Activated T-cell treated with anti-CD3 and anti-CD28 coated beads for 4 hours (primary cell): ENCODE results near the gene VASN.

Experiments used
- DNase-seq: peaks from one replicate; pipeline ENCODE4 v3.0.0-alpha.2; 2020

The VASN gene

DNA sequence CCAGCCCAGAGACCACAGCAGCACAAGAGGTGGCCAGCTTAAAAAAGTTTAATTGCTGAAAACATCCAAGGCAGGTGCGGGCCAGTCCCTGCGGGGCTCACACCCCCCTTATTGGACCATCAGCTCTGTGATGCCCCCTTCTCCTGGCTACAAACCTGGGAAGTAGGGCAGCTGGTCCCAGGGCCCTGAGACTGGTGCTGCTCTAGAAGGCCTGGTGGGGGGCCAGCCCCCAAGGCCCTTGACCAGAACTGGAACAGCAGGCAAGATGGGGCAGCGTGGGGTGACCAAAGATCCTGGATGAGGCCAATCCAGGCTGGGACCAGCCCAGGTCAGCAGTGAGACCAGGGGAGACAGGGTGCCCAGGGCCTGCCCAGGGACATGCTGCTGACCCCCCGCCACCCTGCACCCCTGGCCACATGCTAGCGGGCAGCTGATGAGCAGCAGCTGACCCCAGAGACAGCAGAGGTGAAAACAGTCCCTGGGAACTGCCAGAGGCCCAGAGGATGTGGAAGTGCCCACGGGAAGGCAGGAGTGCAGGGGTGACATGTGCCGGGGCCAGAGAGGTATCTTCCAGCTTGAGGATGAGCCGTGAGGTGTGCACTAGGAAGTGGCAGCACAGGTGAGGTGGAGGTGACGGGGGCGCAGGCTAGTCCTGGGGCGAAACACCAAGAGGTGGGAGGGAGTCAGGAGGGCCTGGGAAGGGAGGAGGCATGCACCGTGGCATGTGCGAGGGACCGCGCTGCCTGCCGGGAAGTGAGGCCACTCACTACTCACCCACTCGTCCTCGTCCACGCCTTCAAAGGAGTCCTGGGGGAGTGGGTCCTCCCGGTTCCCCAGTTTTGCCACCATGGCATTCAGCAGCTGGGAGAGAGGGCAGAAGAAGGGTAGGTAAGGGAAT lies 16.9 kb upstream of the VASN start:
- no peak for DNase-seq

DNA sequence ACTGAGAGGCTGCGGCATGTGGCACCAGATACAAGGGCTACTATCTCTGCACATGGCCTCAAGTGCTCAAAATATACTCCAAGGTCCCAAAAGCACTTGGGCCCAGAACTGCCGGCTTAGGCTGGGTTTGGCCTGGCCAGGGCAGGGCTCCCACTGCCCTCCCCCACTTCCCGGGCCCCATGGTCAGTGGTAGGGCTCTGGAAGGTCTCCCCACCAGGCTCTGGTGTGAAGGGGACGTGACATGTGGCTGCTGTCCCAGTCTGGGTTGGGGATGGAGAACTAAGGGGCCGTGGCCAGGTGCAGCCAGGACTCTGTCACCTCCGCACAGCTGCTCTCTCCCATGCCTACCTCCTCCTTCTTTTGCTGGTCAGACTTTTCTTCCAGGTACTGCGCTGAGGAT lies 14.8 kb upstream of the VASN start:
- no peak for DNase-seq

DNA sequence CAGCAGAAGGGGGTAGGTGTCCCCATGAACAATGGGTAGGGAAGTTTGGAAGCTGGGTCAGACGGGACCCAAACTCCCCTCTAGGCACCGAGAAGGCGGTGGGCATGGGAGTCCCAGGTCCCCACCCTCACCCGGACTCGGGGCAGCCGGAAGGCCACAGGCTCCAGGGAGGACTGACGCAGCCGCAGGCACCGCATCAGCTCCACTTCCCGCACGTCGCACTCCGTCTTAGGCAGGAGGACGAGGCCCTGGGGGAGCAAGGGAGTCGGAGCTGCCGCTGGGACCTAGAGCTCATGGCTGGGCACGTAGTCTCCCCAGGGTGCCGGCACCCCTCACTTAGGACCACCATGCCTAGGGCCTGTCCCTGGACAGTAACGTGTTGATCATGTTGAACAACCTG lies 13.4 kb upstream of the VASN start:
- DNase-seq = no peak

DNA sequence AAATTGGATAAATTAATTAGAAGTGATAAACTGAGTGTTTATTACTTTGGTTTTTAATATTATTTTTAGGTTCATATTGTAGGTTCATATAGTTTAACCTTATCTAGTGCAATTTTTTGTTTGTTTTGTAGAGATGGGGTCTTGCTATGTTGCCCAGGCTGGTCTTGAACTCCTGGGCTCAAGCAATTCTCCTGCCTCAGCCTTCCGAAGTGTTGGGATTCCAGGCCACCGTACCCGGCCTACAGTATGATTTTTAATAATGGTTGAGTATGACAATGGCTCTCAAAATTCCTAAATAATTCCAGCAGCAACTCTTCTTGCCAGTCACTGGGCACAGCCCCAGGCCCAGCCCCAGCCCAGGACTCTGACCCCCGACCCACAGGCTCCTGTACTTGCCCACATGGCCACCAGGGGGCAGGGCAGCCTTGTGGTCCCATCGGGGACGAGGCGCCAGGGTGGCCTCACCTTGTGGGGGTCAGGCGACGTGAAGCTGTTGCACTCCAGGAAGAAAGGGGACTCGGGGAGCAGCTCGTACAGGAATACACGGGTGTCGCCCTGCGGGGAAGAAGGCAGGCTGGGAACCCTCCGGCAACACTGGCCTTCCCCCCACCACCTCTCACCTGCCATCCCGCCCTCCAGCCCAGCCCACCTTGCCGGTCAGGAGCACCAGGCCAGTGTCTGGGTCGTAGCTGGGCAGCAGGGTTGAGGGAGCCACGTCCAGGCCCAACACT lies 12.7 kb upstream of the VASN start:
- DNase-seq = peak; percentile 64

DNA sequence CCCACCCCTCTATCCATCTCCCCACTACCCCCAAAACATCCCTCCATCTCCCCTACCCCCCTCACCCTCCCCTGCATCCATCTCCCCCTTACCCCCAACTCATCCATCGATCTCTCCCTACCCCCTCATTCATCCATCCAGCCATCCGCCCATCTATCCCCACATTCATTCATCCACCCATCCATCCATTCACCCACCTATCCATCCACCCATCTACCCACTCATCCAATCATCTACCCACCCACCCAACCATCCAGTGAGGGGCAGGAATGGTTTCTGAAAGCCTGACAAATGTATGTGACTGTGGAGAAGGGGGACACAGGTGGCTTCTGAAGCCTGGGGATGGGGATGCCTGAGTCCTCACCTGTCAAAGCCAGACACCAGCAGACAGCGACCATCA lies 11.7 kb upstream of the VASN start:
- DNase-seq = no peak

DNA sequence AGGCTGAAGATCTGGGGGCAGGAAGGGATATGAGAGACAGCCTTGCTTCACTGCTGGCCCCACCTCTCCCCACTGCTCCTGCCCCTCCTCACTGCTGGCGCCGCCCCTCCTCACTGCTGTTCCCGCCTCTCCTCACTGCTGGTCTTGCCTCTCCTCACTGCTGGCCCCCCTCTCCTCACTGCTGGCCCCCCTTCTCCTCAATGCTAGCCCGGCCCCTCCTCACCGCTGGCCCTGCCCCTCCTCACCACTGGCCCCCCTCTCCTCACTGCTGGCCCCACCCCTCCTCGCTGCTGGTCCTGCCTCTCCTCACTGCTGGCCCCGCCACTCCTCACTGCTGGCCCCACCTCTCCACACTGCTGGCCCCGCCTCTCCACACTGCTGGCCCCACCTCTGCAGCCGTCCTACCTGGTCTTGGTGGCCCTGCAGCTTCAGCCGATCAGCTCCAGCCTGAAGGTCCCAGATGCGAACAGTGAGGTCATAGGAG lies 11.1 kb upstream of the VASN start:
- DNase-seq = no peak

DNA sequence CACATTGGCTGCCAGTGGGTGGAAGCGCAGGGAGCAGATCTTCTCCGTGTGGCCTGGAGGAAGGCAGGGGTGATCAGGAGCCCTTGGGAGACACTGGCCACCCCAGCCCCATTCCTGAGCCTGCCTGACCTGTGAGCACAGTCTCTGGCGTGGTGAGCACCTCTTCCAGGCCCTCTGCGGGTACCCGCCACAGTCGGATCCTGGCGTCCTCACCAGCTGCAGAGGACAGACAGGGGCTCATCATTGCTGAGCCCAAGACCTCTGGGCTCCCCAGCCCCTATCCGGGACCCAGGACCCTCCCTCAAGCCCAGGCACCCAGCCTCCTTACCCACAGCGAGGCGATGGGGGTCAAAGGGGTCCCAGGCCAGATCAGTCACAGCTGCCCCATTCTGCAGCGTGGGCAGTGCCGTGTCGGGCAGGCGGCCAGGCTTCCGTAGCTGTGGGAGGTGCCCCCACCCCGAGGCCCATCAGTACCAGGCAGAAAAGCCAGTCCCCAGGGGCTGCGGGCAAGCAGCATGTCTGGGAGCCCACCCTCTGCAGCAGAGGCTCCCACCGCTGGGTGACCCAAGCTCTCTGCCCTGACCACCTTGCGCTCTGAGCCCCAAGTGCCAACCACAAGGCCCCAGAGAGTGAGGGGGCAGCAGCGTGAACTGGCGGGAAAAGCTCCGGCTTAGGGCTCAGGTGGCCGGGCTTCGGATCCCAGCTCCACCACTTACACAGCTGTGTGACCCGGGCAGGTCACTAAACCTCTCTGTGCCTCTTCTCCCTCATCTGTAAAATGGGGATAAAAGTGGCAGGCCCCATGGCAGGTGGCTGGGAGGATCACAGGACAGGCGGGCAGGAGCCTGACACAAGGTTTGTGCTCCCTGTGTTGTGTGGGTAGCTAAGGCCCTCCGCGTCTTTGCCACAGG lies 10.4 kb upstream of the VASN start:
- no peak for DNase-seq

DNA sequence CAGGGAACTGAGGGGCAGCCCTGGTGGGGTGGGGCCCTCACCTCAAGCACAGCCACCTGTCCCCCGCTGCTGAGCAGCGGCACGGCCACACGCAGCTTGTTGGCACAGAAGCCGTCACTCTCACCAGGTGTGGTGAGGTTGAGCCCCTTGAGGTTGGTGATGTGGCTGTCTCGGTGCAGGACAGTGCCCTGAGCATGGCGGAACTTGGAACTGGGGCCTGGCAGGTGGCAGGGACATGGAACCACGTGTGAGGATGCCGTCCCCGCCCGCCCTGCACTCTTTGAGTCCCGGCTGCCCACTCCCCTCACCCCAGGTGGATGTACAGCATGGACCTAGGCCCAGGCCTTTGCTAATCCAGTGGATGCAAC lies 9.7 kb upstream of the VASN start:
- no peak for DNase-seq

DNA sequence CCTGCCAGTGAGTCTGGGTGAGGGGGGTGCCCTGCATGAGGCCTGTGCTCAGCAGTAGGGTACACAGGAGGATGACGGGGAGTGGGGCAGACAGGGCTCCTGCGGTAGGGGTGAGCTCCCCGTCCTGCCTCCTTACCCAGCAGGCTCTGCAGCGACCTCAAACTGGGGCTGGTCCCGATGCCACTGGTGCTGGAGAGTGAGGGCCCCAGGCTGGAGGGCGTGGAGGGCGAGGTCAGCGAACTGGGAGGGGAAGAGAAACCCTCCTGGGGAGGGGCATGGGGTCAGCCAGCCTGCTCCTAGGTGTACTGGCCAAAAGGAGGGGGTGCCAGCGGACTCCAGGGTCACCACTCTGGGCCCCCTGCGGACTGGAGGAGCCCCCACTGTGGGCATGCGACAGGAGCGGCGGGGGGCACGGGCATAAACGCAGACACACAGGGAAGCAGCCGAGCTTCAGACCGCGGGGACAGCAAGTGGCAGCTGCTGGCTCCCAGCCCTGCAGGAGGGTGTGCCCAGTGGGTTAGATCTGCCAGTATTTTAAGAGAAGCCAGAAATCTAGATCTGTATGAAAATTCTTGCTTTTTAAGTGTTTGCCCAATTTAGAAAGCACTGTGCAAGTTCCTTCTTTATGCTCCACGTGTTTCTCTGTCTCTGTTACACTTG lies 9.0 kb upstream of the VASN start:
- DNase-seq = no peak

DNA sequence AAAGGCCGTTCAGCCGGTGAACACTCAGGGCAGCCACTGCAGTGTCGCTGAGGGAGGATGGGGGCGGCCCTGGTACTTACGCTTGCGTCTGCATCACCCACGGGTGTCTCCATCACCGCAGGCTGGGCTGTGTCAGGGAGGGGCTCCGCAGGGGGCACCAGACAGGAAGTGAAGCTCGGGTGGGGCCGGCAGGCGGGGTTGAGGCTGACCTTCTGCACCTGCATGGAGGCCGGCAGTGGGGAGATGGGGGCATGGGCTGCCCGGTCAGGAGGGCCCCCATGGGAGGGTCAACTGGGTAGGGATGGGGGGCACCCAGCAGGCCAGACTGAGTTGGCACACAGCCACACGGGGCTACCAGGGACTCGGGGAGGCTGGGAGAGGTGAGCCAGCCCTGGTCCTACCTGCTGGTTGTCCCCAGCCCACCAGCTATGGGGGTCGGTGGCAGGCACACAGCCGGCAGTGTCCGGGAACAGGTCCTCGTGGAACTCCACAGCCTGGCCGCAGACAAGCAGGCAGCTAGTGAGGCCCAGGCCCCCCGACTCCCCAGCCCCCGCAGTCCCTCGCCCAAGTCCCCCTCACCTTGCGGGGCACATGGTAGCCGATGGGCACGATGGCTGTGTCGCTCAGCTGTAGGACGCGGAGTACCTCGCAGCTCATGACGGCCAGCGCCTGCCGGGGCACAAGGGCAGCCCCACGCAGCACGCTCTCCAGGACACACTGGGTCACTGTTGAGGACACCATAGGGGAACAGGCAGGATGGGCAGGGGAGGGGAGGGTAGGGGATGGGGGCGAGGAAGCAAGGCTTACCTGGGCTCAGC lies 7.2 kb upstream of the VASN start:
- no peak for DNase-seq

DNA sequence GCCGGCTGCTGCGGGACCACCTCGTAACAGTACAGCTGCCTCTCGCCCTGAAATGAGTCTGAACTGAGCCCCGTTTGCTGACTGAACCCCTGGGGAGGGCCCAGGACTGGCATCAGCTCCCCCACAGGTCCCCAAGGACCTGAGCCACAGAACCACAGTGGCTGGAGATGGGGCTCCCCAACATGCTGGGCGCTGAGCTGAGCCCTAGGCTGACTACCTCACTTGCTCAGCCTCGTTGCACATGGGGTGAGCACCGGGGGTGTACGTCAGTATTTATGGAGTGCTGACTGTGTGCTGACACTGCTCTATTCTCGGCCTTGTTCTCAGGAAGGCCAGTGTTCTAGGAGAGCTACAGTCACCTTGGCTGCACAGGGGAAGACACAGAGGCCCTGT lies 6.6 kb upstream of the VASN start:
- DNase-seq = no peak

DNA sequence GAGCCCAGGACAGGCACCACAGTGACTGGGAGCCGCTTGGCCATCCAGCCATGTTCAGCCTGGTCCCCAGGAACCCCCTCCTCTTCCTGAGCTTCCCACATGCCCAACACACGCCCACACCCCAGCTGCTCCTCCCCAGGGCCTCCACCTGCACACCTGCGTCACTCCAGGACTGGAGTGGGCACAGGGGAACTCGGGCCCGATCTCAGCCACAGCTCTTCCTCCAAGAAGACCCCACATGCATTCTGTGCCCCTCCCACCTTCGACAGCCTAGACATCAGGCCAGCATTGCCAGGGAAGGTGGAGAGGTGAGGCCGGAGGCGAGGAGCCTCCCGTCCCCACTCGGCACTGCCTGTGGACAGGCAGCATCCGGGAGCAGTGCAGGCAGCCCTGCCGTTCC lies 6.0 kb upstream of the VASN start:
- no peak for DNase-seq

DNA sequence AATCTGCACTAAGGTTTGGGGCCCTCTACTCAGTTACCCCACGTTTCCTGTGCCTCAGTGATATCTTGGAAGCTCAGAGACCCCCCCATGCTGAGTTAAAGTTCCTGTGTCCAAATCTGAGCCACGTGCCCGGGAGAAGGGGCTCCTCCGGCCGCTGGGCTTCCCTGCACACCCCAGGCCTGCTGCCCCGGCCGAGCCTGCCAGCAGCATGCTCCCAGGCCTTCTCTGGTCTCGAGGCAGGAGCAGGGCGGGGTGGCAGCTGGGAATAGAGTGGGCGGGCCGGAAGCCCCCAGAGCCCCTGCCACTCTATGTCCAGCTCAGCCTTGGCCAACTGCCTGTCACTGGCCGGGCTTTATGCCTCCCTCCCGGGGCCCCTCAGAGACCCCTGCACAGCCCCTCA lies 5.6 kb upstream of the VASN start:
- DNase-seq = no peak

DNA sequence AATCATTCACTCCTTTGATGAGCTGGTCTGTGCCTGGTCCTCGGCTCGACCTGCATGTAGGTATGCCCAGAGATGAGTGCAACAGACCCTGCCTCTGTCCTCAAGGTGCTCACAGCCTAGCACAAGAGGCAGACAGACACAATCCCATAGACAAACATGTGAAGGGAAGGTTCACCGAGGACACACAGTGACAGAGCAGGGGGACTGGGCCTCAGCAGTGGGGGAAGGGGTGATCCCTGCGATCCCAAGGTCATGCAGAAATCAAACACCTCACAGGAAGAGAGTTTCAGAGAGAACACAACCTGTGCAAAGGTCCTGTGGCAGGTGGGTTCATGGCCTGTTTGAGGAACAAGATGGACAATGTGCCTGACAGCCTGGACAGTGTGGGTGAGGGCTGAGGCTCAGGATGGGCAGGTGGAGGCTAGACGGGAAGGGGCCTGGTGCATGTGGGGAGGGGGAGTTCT lies 4.2 kb upstream of the VASN start:
- no peak for DNase-seq

DNA sequence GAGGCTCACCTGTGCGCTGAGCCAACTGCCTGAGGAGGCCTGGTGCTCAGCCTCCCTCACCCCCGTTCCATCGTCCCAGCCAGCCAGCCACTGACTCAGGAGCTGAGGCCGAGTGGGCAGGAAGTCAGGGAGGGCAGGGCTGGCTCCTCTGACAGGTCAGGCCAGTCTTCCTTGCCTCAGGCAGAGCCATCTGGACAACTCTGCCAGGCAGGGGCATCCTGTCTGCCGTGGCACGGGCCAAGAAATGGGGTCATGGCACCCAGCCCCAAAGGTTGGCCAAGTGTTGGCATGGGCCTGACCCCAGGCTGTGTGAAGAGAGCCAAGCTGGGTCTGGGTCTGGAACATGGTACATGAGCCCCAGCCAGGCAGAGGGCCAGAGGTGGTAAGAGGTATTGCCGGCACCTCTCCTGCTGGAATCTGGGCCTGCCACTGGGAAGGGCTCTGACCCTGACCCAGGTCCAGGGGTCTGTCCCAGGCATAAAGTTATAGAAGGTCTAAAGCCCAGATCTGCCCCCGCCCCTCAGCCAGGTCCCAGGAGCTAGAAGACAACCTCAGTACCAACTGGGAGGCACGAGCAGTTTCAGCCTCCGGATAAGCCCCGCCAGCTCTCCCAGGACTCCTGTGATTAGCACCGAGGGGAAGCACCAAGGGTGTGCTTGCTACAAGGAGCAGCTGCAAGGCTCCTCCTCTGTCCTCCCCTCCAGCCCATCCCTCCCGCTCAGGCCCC lies 2.5 kb upstream of the VASN start:
- no peak for DNase-seq

DNA sequence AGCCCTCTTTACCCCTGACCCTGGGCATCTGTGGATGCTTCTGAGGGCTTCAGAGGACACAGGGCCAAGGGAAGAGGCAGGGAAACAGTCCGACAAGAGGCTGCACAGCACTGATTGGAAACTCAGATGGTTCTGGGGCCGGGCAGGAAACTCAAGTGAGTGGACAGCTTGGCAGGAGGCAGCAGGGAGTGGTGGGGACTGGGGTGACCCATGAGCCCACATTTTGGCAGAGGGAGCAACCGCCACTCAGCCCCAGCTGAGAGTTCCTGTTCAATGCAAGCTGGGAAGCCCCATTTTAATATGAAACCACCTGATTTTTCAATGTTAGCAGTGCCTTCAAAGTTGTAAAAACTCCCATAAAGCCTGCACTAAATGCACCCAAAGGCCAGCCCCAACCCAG lies 1.5 kb upstream of the VASN start:
- no peak for DNase-seq

DNA sequence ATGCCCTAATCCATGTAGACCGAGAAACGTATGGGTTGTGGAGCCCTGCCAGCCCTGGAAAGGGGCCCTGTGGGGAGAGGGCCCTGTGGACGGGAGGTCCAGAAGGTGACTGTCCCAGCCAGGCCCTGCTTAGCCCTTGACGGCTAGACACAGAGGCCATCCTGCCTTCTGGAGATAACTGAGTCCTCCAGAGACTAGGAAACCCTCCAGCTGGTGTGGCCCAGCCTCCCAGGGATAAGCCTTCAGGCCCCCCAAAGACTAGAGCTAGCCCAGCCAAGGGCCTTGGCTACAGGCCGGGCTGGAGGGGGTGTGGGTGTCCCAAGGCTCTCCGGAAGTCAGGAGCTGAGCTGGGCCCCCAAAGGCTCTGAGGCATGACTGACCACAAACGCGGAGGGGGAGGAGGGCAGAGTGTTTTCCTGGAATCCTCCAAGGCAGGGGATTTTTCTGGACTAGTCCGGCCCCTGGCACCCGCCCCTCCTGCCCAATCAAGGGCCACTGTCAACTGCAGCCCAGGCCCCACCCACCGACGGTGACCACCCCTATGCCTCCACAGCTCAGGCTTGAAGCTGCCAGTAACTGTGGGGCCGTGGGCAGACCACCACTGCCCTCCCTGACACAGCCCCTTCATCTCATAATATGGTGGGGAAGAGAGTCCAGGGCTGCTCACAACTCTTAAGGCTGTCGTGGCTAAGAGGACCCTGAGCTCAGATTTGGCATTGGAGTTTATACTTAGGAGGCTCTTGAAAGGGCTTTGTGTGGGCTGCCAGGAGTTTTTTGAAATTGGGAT lies 885 bp upstream of the VASN start:
- DNase-seq = no peak

DNA sequence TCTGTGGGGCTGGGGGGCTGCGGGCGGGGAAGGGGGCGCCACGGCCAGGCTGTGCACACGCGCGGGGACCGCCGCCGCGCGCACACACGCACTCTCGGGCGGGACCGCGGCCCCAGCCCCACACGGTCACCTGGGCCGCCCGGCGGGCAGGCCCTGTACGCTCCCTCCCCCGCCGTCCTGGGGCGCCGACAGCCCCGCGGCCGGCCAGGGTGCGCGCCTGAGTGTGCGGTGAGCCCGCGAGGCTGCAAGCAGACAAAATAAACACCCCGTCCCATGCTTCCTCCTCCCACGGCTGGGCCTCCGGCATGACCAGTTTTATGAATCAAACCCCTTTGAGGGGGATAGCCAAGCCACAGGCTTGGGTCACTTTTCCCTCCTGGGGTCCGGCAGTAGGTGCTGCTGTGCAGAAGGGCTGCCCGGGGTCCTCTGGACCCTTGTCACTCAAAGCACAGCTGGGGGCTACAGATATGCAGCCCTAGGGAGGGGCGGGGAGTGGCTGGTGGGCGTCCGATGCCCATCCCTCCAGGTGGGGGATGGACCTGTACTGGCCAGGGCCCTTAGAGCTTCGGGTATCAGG lies 441 bp downstream of the VASN start:
- DNase-seq = no peak

DNA sequence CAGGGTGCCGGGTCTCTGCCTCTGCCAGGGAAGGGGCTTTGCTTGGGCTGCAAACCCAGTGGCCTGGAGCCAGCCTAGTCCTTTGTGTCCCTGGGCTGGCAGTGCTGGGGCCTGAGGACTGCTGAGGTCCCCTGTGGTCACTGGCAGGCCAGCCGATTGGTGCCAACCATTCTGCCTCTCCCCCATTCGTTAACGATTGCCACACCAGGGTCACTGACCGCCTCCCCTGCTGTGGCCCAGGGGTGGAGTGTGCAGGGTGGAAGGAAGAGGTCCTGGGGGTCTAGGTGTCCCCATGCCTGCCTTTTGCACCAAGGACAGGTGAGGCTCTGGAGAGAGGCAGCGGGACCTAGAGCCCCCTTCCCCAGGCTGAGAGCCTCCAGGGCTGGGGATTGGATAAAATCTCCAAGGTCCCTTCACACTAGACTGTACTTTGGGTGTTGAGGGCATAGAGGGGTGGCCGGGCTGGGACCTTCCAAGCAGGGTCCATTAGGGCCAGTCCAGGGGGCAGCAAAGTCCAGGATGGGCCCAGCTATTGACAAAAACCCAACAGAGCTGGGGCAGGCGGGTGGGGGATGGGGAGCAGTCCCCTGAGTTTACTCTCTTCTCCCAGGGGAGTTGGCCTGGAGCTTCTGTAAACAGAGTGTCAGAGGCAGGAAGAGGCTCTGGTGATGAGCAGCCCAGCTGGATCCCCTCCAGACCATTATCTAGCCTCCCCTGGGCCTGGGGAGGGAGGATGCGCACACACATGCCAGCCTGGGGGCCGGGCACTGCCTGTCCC lies 1.1 kb downstream of the VASN start:
- no peak for DNase-seq
